Muscle layer of colon (tissue), 2 donors: ENCODE data around the gene SHISAL2A.

ENCODE experiments used
- H3K27ac ChIP-seq: one replicate; pipeline ENCODE4 v1.7.0; 2013; ENCODE audit warnings: low read depth, mild to moderate bottlenecking, low read length, moderate library complexity
- H3K27me3 ChIP-seq, 2 donors: one replicate each; pipeline ENCODE4 v1.7.0; 2013; ENCODE audit warnings: low read length in 2 of 2, mild to moderate bottlenecking in 2 of 2; ENCODE audit not compliant: insufficient read depth in 2 of 2, control insufficient read depth in 1 of 2
- H3K36me3 ChIP-seq: one replicate; pipeline ENCODE4 v1.7.0; 2013; ENCODE audit warnings: mild to moderate bottlenecking, low read length; ENCODE audit not compliant: insufficient read depth
- H3K4me1 ChIP-seq: one replicate; pipeline ENCODE4 v1.7.0; 2013; ENCODE audit warnings: mild to moderate bottlenecking, low read length; ENCODE audit not compliant: insufficient read depth
- H3K4me3 ChIP-seq, 2 donors: one replicate each; pipeline ENCODE4 v1.7.0; 2013; ENCODE audit warnings: low read length in 2 of 2, low read depth in 1 of 2, mild to moderate bottlenecking in 1 of 2, moderate library complexity in 1 of 2
- H3K9ac ChIP-seq: one replicate; pipeline ENCODE4 v1.7.0; 2013; ENCODE audit warnings: low read length
- H3K9me3 ChIP-seq: one replicate; pipeline ENCODE4 v1.7.0; 2013; ENCODE audit warnings: mild to moderate bottlenecking, low read length
- donor health status: abdominal sarcoma.
- donor health status: Adenocarcinoma of cecum.

Gene SHISAL2A

GRCh38 chr1:52640697-52641096, 7.7 kb downstream of the SHISAL2A start:
- Histone ChIP-seq H3K36me3 (no peaks in the 10 kb centered on the region), H3K4me3 (no peak overlapping the region), H3K27ac (no peak overlapping the region), H3K27me3 (no peaks in the 10 kb centered on the region), H3K9me3 (no peaks in the 10 kb centered on the region), H3K4me1 (no peaks in the 10 kb centered on the region), H3K9ac (no peak overlapping the region)

- no peaks in the 10 kb centered on the region for H3K9me3 ChIP-seq
- no peak overlapping the region for H3K27ac ChIP-seq
- H3K4me3 ChIP-seq, result no peak overlapping the region
- no peak overlapping the region for H3K9ac ChIP-seq
- no peaks in the 10 kb centered on the region for H3K4me1 ChIP-seq
- no peaks in the 10 kb centered on the region for H3K36me3 ChIP-seq
- no peaks in the 10 kb centered on the region for H3K27me3 ChIP-seq
Measured at GRCh38 chr1:52641307-52641706, 8.3 kb downstream of the SHISAL2A start.

DNA sequence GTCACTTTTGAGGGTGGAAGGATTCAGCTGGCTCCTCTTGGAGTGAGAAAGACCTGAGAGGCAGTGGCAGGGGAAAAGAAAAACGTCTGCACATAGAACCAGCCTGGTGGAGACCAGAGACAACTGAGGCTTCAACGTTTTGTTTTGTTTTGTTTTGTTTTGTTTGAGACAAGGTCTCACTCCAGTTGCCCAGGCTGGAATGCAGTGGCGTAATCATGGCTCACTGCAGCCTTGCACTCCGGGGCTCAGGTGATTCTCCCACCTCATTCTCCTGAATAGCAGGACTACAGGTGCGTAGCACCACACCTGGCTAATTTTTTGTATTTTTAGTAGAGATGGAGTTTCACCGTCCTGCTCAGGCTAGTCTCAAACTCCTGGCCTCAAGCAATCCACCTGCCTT, 12.3 kb downstream of the SHISAL2A start:
- no peak overlapping the region for H3K9ac ChIP-seq
- no peaks in the 10 kb centered on the region for H3K4me1 ChIP-seq
- no peak overlapping the region for H3K4me3 ChIP-seq
- H3K27ac ChIP-seq, result no peak overlapping the region
- no peaks in the 10 kb centered on the region for H3K36me3 ChIP-seq
- no peaks in the 10 kb centered on the region for H3K27me3 ChIP-seq
- H3K9me3 ChIP-seq, result no peaks in the 10 kb centered on the region

DNA sequence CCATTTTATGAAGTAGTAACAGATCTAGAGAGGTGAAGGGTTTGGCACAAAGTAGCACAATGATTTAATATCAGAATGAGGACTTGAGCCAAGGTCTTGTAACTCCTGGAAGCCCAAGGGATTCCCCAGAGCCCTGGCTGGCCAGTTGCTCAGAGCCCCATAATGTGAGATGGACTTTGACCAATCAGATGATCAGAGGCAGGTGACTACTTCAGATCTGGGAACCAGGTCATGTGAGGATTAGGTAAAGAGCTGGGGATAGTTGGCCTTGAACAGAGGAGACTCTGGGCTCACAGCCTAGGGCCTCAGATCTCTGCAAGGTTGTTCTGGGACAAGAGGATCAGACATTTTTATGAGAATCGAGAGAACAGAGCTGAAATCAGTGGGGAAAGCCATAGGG, 18.9 kb downstream of the SHISAL2A start:
- no peaks in the 10 kb centered on the region for H3K9me3 ChIP-seq
- no peaks in the 10 kb centered on the region for H3K27me3 ChIP-seq
- no peak overlapping the region for H3K4me3 ChIP-seq
- no peak overlapping the region for H3K27ac ChIP-seq
- H3K36me3 ChIP-seq, result no peaks in the 10 kb centered on the region
- H3K4me1 ChIP-seq, result no peaks in the 10 kb centered on the region
- H3K9ac ChIP-seq, result no peak overlapping the region

DNA sequence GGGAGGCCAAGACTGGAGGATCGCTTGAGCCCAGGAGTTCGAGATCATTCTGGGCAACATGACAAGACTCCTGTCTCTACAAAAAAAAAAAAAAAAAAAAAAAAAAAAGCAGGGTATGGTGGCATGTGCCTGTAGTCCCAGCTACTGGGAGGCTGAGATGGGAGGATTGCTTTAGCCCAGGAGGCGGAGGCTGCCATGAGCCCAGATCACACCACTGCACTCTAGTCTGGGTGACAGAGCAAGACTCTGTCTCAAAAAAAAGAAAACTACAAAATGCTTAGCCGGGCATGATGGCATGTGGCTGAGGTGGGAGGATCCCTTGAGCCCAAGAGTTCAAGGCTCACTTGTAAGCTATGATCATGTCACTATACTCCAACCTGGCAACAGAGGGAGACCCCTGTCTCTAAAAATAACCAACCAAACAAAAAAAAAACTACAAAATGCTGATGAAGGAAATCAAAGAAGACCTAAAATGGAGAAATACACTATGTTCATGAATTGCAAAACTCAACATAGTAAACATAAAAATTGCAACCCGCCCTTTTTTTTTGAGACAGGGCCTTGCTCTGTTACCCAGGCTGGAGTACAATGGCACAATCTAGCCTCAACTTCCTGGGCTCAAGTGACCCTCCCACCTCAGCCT, 20.4 kb downstream of the SHISAL2A start:
- Histone ChIP-seq H3K4me3 (no peak overlapping the region), H3K36me3 (no peaks in the 10 kb centered on the region), H3K27ac (no peak overlapping the region), H3K27me3 (no peaks in the 10 kb centered on the region), H3K9ac (no peak overlapping the region), H3K4me1 (no peaks in the 10 kb centered on the region), H3K9me3 (no peaks in the 10 kb centered on the region)

DNA sequence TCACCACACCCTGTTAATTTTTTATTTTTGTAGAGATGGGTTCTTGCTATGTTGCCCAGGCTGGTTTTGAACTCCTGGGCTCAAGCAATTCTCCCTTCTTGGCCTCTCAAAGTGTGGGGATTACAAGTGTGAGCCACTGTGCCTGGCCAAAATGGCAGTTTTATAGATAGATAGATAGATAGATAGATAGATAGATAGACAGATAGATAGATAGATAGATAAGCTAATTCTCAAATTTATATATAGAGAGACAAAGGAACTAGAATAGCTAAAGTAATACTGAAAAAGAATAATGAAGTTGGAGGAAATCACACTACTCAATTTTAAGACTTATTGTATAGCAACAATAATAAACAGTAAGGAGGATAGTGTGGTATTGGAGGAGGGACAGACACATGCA, 21.1 kb downstream of the SHISAL2A start:
- Histone ChIP-seq H3K9me3 (no peaks in the 10 kb centered on the region), H3K9ac (no peak overlapping the region), H3K27me3 (no peaks in the 10 kb centered on the region), H3K36me3 (no peaks in the 10 kb centered on the region), H3K4me1 (no peaks in the 10 kb centered on the region), H3K27ac (no peak overlapping the region), H3K4me3 (no peak overlapping the region)

DNA sequence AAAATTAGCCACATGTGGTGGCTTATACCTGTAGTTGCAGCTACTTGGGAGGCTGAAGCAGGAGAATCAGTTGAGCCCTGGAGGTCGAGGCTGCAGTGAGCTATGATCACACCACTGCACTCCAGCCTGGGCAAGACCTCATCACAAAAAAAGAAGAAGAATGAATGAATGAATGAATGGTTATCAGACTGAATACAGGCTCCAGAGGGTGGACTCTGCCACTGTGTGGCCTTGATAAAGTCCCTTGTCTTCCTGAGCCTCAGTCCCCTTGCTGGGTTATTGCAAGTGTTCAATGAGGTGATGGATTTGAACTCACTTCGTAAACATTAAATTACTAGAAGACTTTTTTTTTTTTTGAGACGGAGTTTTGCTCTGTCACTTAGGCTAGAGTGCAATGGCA, 24.7 kb downstream of the SHISAL2A start:
- no peak overlapping the region for H3K4me3 ChIP-seq
- no peaks in the 10 kb centered on the region for H3K27me3 ChIP-seq
- no peaks in the 10 kb centered on the region for H3K36me3 ChIP-seq
- H3K9me3 ChIP-seq, result no peaks in the 10 kb centered on the region
- no peaks in the 10 kb centered on the region for H3K4me1 ChIP-seq
- H3K9ac ChIP-seq, result no peak overlapping the region
- H3K27ac ChIP-seq, result no peak overlapping the region

- Histone ChIP-seq H3K4me1 (peaks cover 4% of the 10 kb centered on the region), H3K9me3 (no peaks in the 10 kb centered on the region)
Measured at GRCh38 chr1:52658795-52659194, 25.8 kb downstream of the SHISAL2A start.

DNA sequence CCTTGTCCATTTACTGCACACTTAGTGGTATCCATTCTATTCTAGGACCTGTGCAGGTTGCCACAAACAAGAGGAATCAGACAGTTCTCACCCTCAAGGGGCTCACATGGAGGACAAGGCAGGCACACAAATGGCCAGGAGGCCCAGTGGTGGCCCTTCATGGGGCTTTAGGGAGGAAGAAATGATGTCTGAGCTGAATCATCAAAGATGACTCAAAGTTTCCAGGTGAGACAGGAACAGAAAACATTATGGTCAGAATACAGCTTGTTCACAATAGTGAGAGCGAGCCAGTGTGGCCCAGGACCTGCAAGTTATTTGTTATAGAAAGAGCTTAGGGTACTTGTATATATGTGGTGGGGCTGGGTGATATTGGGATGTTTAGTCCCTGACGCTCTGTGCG, 26.4 kb downstream of the SHISAL2A start:
- no peaks in the 10 kb centered on the region for H3K36me3 ChIP-seq
- no peaks in the 10 kb centered on the region for H3K9me3 ChIP-seq
- no peak overlapping the region for H3K4me3 ChIP-seq
- H3K27ac ChIP-seq, result no peak overlapping the region
- no peak overlapping the region for H3K9ac ChIP-seq
- H3K27me3 ChIP-seq, result no peaks in the 10 kb centered on the region
- peaks cover 4% of the 10 kb centered on the region for H3K4me1 ChIP-seq

More at GRCh38 chr1:52658795-52659194, 25.8 kb downstream of the SHISAL2A start:
- H3K27me3 ChIP-seq, result no peaks in the 10 kb centered on the region
- no peak overlapping the region for H3K4me3 ChIP-seq
- H3K27ac ChIP-seq, result no peak overlapping the region
- H3K36me3 ChIP-seq, result no peaks in the 10 kb centered on the region
- no peak overlapping the region for H3K9ac ChIP-seq

GRCh38 chr1:52659851-52660596, 27.1 kb downstream of the SHISAL2A start:
- Histone ChIP-seq H3K27me3 (no peaks in the 10 kb centered on the region), H3K27ac (no peak overlapping the region), H3K4me1 (peaks cover 4% of the 10 kb centered on the region), H3K36me3 (no peaks in the 10 kb centered on the region), H3K9ac (no peak overlapping the region), H3K9me3 (no peaks in the 10 kb centered on the region), H3K4me3 (no peak overlapping the region)

- no peaks in the 10 kb centered on the region for H3K9me3 ChIP-seq
- no peaks in the 10 kb centered on the region for H3K36me3 ChIP-seq
- H3K27ac ChIP-seq, result no peak overlapping the region
- no peaks in the 10 kb centered on the region for H3K27me3 ChIP-seq
- no peak overlapping the region for H3K9ac ChIP-seq
- H3K4me1 ChIP-seq, result peaks cover 4% of the 10 kb centered on the region
- no peak overlapping the region for H3K4me3 ChIP-seq
Measured at GRCh38 chr1:52660807-52661206, 27.8 kb downstream of the SHISAL2A start.
